Right lobe of liver (tissue), 6 donors: Measurements from ENCODE around the gene DEFB113. TPM values are rescaled to one million over a fixed set of nuclear protein-coding genes. Genes with fewer than 3 reads are reported as not detected.

Source experiments
- ATAC-seq, 4 donors: fragments of 200-7000 bp; cut with Tn5 transposase; one replicate each; pipeline ENCODE4 v1.9.1; 2020; ENCODE audit warnings: mild to moderate bottlenecking in 4 of 4, moderate library complexity in 4 of 4
- DNase-seq, 3 donors: peaks; one replicate each; pipeline ENCODE4 v3.0.0-alpha.2; 2020
- H3K27ac ChIP-seq, 3 donors: fragments of 200-600 bp; one replicate each; pipeline ENCODE4 v1.8.0; 2022
- H3K27me3 ChIP-seq, 2 donors: fragments of 200-600 bp; one replicate each; pipeline ENCODE4 v1.8.0; 2022
- H3K36me3 ChIP-seq, 4 donors: fragments of 200-600 bp; sonication (generic) in 1 of 4; one replicate each; pipeline versions ENCODE4 v1.5.1 to v1.8.0; 2017 to 2022; ENCODE audit warnings: control low read depth in 1 of 4
- H3K4me1 ChIP-seq, 4 donors: fragments of 200-600 bp; sonication (generic) in 1 of 4; one replicate each; pipeline versions ENCODE4 v1.5.1 to v1.8.0; 2017 to 2022; ENCODE audit warnings: control low read depth in 1 of 4
- H3K4me3 ChIP-seq, 3 donors: fragments of 200-600 bp; one replicate each; pipeline ENCODE4 v1.8.0; 2022
- H3K9me3 ChIP-seq, 4 donors: fragments of 200-600 bp; sonication (generic) in 1 of 4; one replicate each; pipeline versions ENCODE4 v1.5.1 to v1.8.0; 2017 to 2022; ENCODE audit warnings: control low read depth in 1 of 4
- CTCF ChIP-seq, 4 donors: fragments of 200-600 bp in 3 of 4; fragments of 450-650 bp in 1 of 4; IDR thresholded peaks; one replicate each; pipeline versions ENCODE4 v1.5.1 to v1.8.0; 2016 to 2022; ENCODE audit warnings: antibody characterized with exemption in 4 of 4, mild to moderate bottlenecking in 2 of 4
- POLR2A ChIP-seq: fragments of 450-650 bp; IDR thresholded peaks from one replicate; pipeline ENCODE4 v1.6.1; 2017; ENCODE audit warnings: antibody characterized with exemption, mild to moderate bottlenecking
- WGBS: methylation state at CpG from one replicate; pipeline ENCODE4 v1.1.6; 2018; ENCODE audit warnings: low coverage, low lambda C conversion rate; ENCODE audit not compliant: insufficient coverage; ENCODE audit errors: missing lambda C conversion rate; 5-methylcytosine and 5-hydroxymethylcytosine counted together
- intact Hi-C, 2 donors: fragments of 100-400 bp; cut with DNase I; formaldehyde crosslinking; loops; one replicate each; pipeline versions ENCODE4 v1.11.2 to v1.14.1; 2022
- total RNA-seq, 6 experiments: library from RNA; depleted of rRNA in 2 of 6; stranded (reverse); fragments of >200 nt in 2 of 6; fragmentation: NEBNext Ultra II Directional in 3 of 6; extraction: Animal tissue kit (Norgen Biotek cat#: 25700) in 3 of 6; gene quantifications; one replicate each; pipeline versions ENCODE4 v1.1.0 to v1.2.4, GENCODE V29; 2016 to 2023
- donor health status: DM: no; HTN: yes; CAD: no.
- donor health status: DM: no; HTN: no; CAD: no.
- donor health status: DM: no; HTN: no; CAD: no.
- donor health status: DM: no; HTN: yes; CAD: no.
- donor health status: DM: no; HTN: yes; CAD: no.

The DEFB113 gene
- total RNA-seq, 6 experiments from 2014 or later = not detected

GRCh38 chr6:49978332-49979226 lies 9.2 kb upstream of the DEFB113 start:
- ATAC-seq = peak in 3 of 4 donors; percentile 33 to 59 (median 59)
- Histone ChIP-seq H3K27me3 (no peaks in the 10 kb centered on the region), H3K9me3 (no peaks in the 10 kb centered on the region), H3K4me3 (peak overlapping the region in 1 of 3 donors; percentile 33), H3K4me1 (no peaks in the 10 kb centered on the region), H3K36me3 (peaks cover 0 to 1% (median 0%) of the 10 kb centered on the region in 4 donors), H3K27ac (no peak overlapping the region)
- WGBS = 32% methylated on average over 3 of the region's 3 CpGs
- no peak for DNase-seq
- TF ChIP-seq CTCF (IDR thresholded peaks at IDR 0.05) (no peak), POLR2A (no peak)
- intact Hi-C loops = no loop called here

- Histone ChIP-seq H3K4me3 (no peak overlapping the region), H3K27me3 (no peaks in the 10 kb centered on the region), H3K9me3 (no peaks in the 10 kb centered on the region), H3K36me3 (no peaks in the 10 kb centered on the region), H3K4me1 (no peaks in the 10 kb centered on the region), H3K27ac (no peak overlapping the region)
- WGBS = 39% methylated on average over 2 of the region's 2 CpGs
- intact Hi-C loops = no loop called here
- ATAC-seq (no peak), DNase-seq (no peak)
- no peak for TF ChIP-seq CTCF (IDR thresholded peaks at IDR 0.05)
Observed at GRCh38 chr6:49966823-49967222, 2.6 kb downstream of the DEFB113 start.

- no peak for DNase-seq
- Histone ChIP-seq H3K27me3 (no peaks in the 10 kb centered on the region), H3K36me3 (no peaks in the 10 kb centered on the region), H3K4me3 (no peak overlapping the region), H3K9me3 (no peaks in the 10 kb centered on the region), H3K4me1 (no peaks in the 10 kb centered on the region), H3K27ac (no peak overlapping the region)
- no peak for TF ChIP-seq CTCF (IDR thresholded peaks at IDR 0.05)
- TF ChIP-seq POLR2A = no peak
- WGBS = 22% methylated on average over 2 of the region's 2 CpGs
- intact Hi-C loops = no loop called here
- ATAC-seq = no peak
Observed at GRCh38 chr6:49966334-49966733, 3.1 kb downstream of the DEFB113 start.

- 40% methylated on average over 2 of the region's 2 CpGs for WGBS
- Histone ChIP-seq H3K4me1 (no peaks in the 10 kb centered on the region), H3K27me3 (no peaks in the 10 kb centered on the region), H3K36me3 (no peaks in the 10 kb centered on the region), H3K4me3 (no peak within 1 kb of the TSS), H3K9me3 (no peaks in the 10 kb centered on the region), H3K27ac (no peak within 1 kb of the TSS)
- TF ChIP-seq POLR2A = no peak
- no peak for TF ChIP-seq CTCF (IDR thresholded peaks at IDR 0.05)
- no peak for ATAC-seq
- intact Hi-C loops = no loop called here
- no peak for DNase-seq
Observed at GRCh38 chr6:49964064-49964463, 5.4 kb downstream of the DEFB113 start, which contains the start of gene DEFB114. Gene DEFB114 (minus strand): TSS chr6:49964164. CDS start chr6:49964105, 59 bp downstream.
